Stimulated activated CD4-positive, alpha-beta T cell treated with anti-CD3 and anti-CD28 coated beads, Interleukin-4, amount 100 ng/mL, for 48 hours (primary cell): ENCODE measurements around the gene DOCK9.

Experiments
- DNase-seq, 2 donors: peaks; one replicate each; pipeline ENCODE4 v3.0.0-alpha.2; 2020; ENCODE audit warnings: low read depth in 2 of 2

Gene DOCK9

GRCh38 chr13:98853771-98854221 lies 124.1 kb downstream of the DOCK9 start:
- peak; percentile 56 to 64 for DNase-seq

- no peak for DNase-seq
Observed at GRCh38 chr13:98851276-98851675, 126.6 kb downstream of the DOCK9 start.

GRCh38 chr13:98848746-98849145 lies 129.1 kb downstream of the DOCK9 start:
- no peak for DNase-seq

GRCh38 chr13:98847780-98848179 lies 130.1 kb downstream of the DOCK9 start:
- DNase-seq = no peak

GRCh38 chr13:98846986-98847385 lies 130.9 kb downstream of the DOCK9 start:
- DNase-seq = no peak

- DNase-seq = no peak
Observed at GRCh38 chr13:98846521-98846920, 131.3 kb downstream of the DOCK9 start.

GRCh38 chr13:98845742-98846141 lies 132.1 kb downstream of the DOCK9 start:
- no peak for DNase-seq

GRCh38 chr13:98844021-98844420 lies 133.8 kb downstream of the DOCK9 start:
- DNase-seq = no peak

- no peak for DNase-seq
Observed at GRCh38 chr13:98843482-98843877, 134.4 kb downstream of the DOCK9 start.

GRCh38 chr13:98842858-98843481 lies 134.9 kb downstream of the DOCK9 start:
- DNase-seq = peak; percentile 63

- DNase-seq = no peak
Observed at GRCh38 chr13:98842070-98842469, 135.8 kb downstream of the DOCK9 start.

- peak; percentile 36 to 39 for DNase-seq
Observed at GRCh38 chr13:98839856-98840769, 137.8 kb downstream of the DOCK9 start.

GRCh38 chr13:98838776-98839175 lies 139.1 kb downstream of the DOCK9 start:
- no peak for DNase-seq

GRCh38 chr13:98837896-98838295 lies 140.0 kb downstream of the DOCK9 start:
- DNase-seq = no peak

GRCh38 chr13:98835156-98835555 lies 142.7 kb downstream of the DOCK9 start:
- no peak for DNase-seq

GRCh38 chr13:98834254-98834960 lies 143.5 kb downstream of the DOCK9 start:
- no peak for DNase-seq

GRCh38 chr13:98831236-98831635 lies 146.6 kb downstream of the DOCK9 start:
- no peak for DNase-seq

GRCh38 chr13:98829541-98829940 lies 148.3 kb downstream of the DOCK9 start:
- no peak for DNase-seq

GRCh38 chr13:98828614-98829013 lies 149.2 kb downstream of the DOCK9 start:
- DNase-seq = no peak

GRCh38 chr13:98827449-98827848 lies 150.4 kb downstream of the DOCK9 start:
- no peak for DNase-seq

- no peak for DNase-seq
Observed at GRCh38 chr13:98826146-98826545, 151.7 kb downstream of the DOCK9 start.

GRCh38 chr13:98825659-98826058 lies 152.2 kb downstream of the DOCK9 start:
- DNase-seq = no peak
